HepG2 (cell line): ENCODE results near the gene GNMT. TPM values are rescaled to one million over a fixed set of nuclear protein-coding genes. Genes with fewer than 3 reads are reported as not detected.
A peak's percentile ranks its signal among the peaks of the same experiment; 100 is the strongest.

ENCODE experiments used
- ATF1 ChIP-seq: IDR thresholded peaks from 2 replicates; pipeline ENCODE4 v1.6.1; 2016; ENCODE audit warnings: mild to moderate bottlenecking, control low read depth
- CBX2 ChIP-seq, 2 experiments: fragments of 200-600 bp in 1 of 2; sonication (generic); formaldehyde crosslinking in 1 of 2; IDR thresholded peaks; 2 replicates each; pipeline versions ENCODE4 v1.7.0 to v1.8.1; 2018 to 2022; ENCODE audit warnings: low read depth in 2 of 2, low read length in 1 of 2, mild to moderate bottlenecking in 1 of 2, missing genetic modification reagents in 1 of 2
- CEBPG ChIP-seq: IDR thresholded peaks from 2 replicates; pipeline ENCODE4 v1.6.1; 2016
- KDM3A ChIP-seq: IDR thresholded peaks from 2 replicates; pipeline ENCODE4 v1.6.1; 2018; ENCODE audit warnings: low read depth, missing compliant biosample characterization
- MBD4 ChIP-seq: IDR thresholded peaks from 2 replicates; pipeline ENCODE4 v1.6.1; 2012; ENCODE audit warnings: low read length, inconsistent platforms, borderline replicate concordance
- NCOA2 ChIP-seq: sonication (generic); formaldehyde crosslinking; IDR thresholded peaks from 2 replicates; pipeline ENCODE4 v1.8.0; 2022; ENCODE audit warnings: inconsistent platforms
- NPAS2 ChIP-seq: sonication (generic); formaldehyde crosslinking; IDR thresholded peaks from 2 replicates; pipeline ENCODE4 v1.8.0; 2022; ENCODE audit warnings: mild to moderate bottlenecking, missing genetic modification reagents, borderline replicate concordance
- PLRG1 ChIP-seq: fragments of 450-650 bp; conservative IDR thresholded peaks from 2 replicates; pipeline ENCODE4 v1.6.1; 2016
- RFX1 ChIP-seq: fragments of 450-650 bp; IDR thresholded peaks from 2 replicates; pipeline ENCODE4 v1.6.1; 2017
- SMAD1 ChIP-seq: sonication (generic); formaldehyde crosslinking; IDR thresholded peaks from 2 replicates; pipeline ENCODE4 v1.4.0; 2020; ENCODE audit warnings: missing genetic modification reagents, low read depth, mild to moderate bottlenecking, borderline replicate concordance
- SMAD3 ChIP-seq: sonication (generic); formaldehyde crosslinking; IDR thresholded peaks from 2 replicates; pipeline ENCODE4 v1.4.0; 2020; ENCODE audit warnings: missing genetic modification reagents
- ZKSCAN8 ChIP-seq: IDR thresholded peaks from 2 replicates; pipeline ENCODE4 v1.6.1; 2016; ENCODE audit warnings: borderline replicate concordance, missing genetic modification reagents, missing compliant biosample characterization
- ZNF12 ChIP-seq: sonication (generic); formaldehyde crosslinking; IDR thresholded peaks from 2 replicates; pipeline ENCODE4 v1.5.0; 2020; ENCODE audit warnings: missing genetic modification reagents
- ZNF569 ChIP-seq: sonication (generic); formaldehyde crosslinking; IDR thresholded peaks from 2 replicates; pipeline ENCODE4 v1.5.0; 2020; ENCODE audit warnings: mild to moderate bottlenecking, missing genetic modification reagents, moderate library complexity, borderline replicate concordance
- ZSCAN30 ChIP-seq: sonication (generic); formaldehyde crosslinking; IDR thresholded peaks from 2 replicates; pipeline ENCODE4 v1.5.0; 2020; ENCODE audit warnings: mild to moderate bottlenecking, missing genetic modification reagents
- polyA plus RNA-seq, 8 experiments: library from polyadenylated mRNA; depleted of rRNA in 3 of 8; stranded (reverse) in 7 of 8; unstranded in 1 of 8; fragments of >200 nt; fragmentation: Illumina TruSeq in 4 of 8; extraction: Trizol in 4 of 8; gene quantifications; 2 replicates each; pipeline versions ENCODE4 v1.2.1 to v1.2.3, GENCODE V29; 2011 to 2016; ENCODE audit warnings: low read depth in 4 of 8, missing spikeins in 1 of 8, mixed read lengths in 1 of 8; ENCODE audit not compliant: insufficient read depth in 1 of 8
- total RNA-seq, 5 experiments: library from RNA; depleted of rRNA; stranded (reverse); fragments of >200 nt; fragmentation: Illumina TruSeq; extraction: Trizol; gene quantifications; 2 replicates each; pipeline ENCODE4 v1.2.3, GENCODE V29; 2016; ENCODE audit warnings: low read depth in 1 of 5
- TF ChIP-seq, protein P1 (sequence below): sonication (generic); formaldehyde crosslinking; conservative IDR thresholded peaks from 2 replicates; pipeline ENCODE4 v1.8.0; 2022; ENCODE audit warnings: missing genetic modification reagents
- TF ChIP-seq, protein P2 (sequence below): IDR thresholded peaks from 2 replicates; pipeline ENCODE4 v1.6.1; 2018; ENCODE audit warnings: missing genetic modification reagents
- TF ChIP-seq, protein P3 (sequence below): sonication (generic); formaldehyde crosslinking; IDR thresholded peaks from 2 replicates; pipeline ENCODE4 v1.8.0; 2022; ENCODE audit warnings: mild to moderate bottlenecking, missing genetic modification reagents; ENCODE audit not compliant: insufficient replicate concordance
- TF ChIP-seq, protein P4 (sequence below): sonication (generic); formaldehyde crosslinking; IDR thresholded peaks from 2 replicates; pipeline ENCODE4 v1.4.0; 2020; ENCODE audit warnings: missing genetic modification reagents
- TF ChIP-seq, protein P5 (sequence below): sonication (generic); formaldehyde crosslinking; IDR thresholded peaks from 2 replicates; pipeline ENCODE4 v1.4.0; 2020; ENCODE audit warnings: mild to moderate bottlenecking, missing genetic modification reagents

GNMT gene
- total and polyA plus RNA-seq, 2 of the 13 experiments (the other 11 are each of a cell fraction or from before 2014, with no cell fraction given): 2.8 to 7.0 TPM

DNA sequence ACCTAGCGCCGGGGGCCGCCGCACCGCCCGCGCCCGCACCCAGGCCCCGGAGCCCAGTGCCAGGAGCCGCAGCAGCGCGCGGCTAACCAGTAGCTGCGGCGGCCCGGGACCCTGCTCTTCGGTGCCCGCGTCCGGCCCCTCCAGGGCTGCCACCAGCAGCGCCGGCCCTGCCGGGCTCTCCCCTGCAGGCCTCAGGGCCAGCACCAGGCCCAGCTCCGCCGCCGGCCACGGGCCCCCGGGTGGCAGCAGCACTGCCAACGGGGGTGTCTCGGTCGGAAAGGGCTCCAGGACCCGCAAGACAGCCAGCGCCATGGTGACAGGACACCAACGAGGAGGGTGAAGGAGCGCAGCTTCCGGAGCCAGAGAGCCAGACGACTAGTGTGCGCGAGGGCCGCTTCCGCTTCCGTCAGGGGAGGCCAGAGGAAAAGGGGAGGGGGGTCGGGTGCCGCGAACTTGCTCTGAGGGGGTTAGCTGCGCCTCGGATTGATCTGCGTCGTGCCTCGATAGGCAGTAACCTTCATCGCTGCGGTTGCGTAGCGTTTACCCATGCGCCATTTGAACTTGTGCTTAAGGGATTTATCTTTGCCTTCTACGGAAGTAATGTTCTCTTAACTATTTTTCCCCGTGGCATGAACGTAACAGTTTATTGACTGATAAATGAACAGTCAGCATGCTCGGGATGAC, 18.4 kb downstream of the GNMT start, which contains the start of gene PEX6 (continued):
- TF ChIP-seq, protein P1, sequence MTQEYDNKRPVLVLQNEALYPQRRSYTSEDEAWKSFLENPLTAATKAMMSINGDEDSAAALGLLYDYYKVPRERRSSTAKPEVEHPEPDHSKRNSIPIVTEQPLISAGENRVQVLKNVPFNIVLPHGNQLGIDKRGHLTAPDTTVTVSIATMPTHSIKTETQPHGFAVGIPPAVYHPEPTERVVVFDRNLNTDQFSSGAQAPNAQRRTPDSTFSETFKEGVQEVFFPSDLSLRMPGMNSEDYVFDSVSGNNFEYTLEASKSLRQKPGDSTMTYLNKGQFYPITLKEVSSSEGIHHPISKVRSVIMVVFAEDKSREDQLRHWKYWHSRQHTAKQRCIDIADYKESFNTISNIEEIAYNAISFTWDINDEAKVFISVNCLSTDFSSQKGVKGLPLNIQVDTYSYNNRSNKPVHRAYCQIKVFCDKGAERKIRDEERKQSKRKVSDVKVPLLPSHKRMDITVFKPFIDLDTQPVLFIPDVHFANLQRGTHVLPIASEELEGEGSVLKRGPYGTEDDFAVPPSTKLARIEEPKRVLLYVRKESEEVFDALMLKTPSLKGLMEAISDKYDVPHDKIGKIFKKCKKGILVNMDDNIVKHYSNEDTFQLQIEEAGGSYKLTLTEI (CRISPR knock-in tag): no peak
- TF ChIP-seq MBD4: no peak
- TF ChIP-seq PLRG1: no peak
- TF ChIP-seq, protein P2, sequence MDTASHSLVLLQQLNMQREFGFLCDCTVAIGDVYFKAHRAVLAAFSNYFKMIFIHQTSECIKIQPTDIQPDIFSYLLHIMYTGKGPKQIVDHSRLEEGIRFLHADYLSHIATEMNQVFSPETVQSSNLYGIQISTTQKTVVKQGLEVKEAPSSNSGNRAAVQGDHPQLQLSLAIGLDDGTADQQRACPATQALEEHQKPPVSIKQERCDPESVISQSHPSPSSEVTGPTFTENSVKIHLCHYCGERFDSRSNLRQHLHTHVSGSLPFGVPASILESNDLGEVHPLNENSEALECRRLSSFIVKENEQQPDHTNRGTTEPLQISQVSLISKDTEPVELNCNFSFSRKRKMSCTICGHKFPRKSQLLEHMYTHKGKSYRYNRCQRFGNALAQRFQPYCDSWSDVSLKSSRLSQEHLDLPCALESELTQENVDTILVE (CRISPR knock-in tag): peak; percentile 84
- TF ChIP-seq, protein P3, sequence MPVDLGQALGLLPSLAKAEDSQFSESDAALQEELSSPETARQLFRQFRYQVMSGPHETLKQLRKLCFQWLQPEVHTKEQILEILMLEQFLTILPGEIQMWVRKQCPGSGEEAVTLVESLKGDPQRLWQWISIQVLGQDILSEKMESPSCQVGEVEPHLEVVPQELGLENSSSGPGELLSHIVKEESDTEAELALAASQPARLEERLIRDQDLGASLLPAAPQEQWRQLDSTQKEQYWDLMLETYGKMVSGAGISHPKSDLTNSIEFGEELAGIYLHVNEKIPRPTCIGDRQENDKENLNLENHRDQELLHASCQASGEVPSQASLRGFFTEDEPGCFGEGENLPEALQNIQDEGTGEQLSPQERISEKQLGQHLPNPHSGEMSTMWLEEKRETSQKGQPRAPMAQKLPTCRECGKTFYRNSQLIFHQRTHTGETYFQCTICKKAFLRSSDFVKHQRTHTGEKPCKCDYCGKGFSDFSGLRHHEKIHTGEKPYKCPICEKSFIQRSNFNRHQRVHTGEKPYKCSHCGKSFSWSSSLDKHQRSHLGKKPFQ (CRISPR knock-in tag): no peak
- peak; percentile 54 for TF ChIP-seq CEBPG (CRISPR knock-in tag)
- TF ChIP-seq RFX1: no peak
- TF ChIP-seq ZKSCAN8: peak; percentile 83; the same call in 1 of the 2 replicates
- no peak for TF ChIP-seq NPAS2 (CRISPR knock-in tag)
- peak; percentile 84; the same call in 1 of the 2 replicates for TF ChIP-seq SMAD3 (CRISPR knock-in tag)
- TF ChIP-seq SMAD1: peak; percentile 97; the same call in 1 of the 2 replicates
- TF ChIP-seq, protein P4, sequence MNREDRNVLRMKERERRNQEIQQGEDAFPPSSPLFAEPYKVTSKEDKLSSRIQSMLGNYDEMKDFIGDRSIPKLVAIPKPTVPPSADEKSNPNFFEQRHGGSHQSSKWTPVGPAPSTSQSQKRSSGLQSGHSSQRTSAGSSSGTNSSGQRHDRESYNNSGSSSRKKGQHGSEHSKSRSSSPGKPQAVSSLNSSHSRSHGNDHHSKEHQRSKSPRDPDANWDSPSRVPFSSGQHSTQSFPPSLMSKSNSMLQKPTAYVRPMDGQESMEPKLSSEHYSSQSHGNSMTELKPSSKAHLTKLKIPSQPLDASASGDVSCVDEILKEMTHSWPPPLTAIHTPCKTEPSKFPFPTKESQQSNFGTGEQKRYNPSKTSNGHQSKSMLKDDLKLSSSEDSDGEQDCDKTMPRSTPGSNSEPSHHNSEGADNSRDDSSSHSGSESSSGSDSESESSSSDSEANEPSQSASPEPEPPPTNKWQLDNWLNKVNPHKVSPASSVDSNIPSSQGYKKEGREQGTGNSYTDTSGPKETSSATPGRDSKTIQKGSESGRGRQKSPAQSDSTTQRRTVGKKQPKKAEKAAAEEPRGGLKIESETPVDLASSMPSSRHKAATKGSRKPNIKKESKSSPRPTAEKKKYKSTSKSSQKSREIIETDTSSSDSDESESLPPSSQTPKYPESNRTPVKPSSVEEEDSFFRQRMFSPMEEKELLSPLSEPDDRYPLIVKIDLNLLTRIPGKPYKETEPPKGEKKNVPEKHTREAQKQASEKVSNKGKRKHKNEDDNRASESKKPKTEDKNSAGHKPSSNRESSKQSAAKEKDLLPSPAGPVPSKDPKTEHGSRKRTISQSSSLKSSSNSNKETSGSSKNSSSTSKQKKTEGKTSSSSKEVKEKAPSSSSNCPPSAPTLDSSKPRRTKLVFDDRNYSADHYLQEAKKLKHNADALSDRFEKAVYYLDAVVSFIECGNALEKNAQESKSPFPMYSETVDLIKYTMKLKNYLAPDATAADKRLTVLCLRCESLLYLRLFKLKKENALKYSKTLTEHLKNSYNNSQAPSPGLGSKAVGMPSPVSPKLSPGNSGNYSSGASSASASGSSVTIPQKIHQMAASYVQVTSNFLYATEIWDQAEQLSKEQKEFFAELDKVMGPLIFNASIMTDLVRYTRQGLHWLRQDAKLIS (CRISPR knock-in tag): peak; percentile 64; the same call in 1 of the 2 replicates
- peak; percentile 62; the same call in 1 of the 2 replicates for TF ChIP-seq NCOA2 (CRISPR knock-in tag)
- no peak for TF ChIP-seq ZSCAN30 (CRISPR knock-in tag)
- TF ChIP-seq ZNF12: peak; percentile 64; the same call in 1 of the 2 replicates
- TF ChIP-seq, protein P5, sequence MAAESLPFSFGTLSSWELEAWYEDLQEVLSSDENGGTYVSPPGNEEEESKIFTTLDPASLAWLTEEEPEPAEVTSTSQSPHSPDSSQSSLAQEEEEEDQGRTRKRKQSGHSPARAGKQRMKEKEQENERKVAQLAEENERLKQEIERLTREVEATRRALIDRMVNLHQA (CRISPR knock-in tag): no peak
- peak; percentile 69; the same call in 1 of the 2 replicates for TF ChIP-seq KDM3A (CRISPR knock-in tag)
- TF ChIP-seq ATF1 (CRISPR knock-in tag): no peak
- peak; percentile 72; the same call in 1 of the 2 replicates for TF ChIP-seq ZNF569 (CRISPR knock-in tag)
- no peak for TF ChIP-seq CBX2 (IDR thresholded peaks at IDR 0.05; ENCODE audit: low read depth, low read length)
- TF ChIP-seq CBX2 (CRISPR knock-in tag; IDR thresholded peaks at IDR 0.05; ENCODE audit: low read depth): no peak
